ENCODE results near the gene ATXN1. TPM values are rescaled to one million over a fixed set of nuclear protein-coding genes. Genes with fewer than 3 reads are reported as not detected.
"Not testable (repeated sequence)": the region's sequence is repeated elsewhere in the genome, so short reads cannot be mapped to it uniquely, and the experiment has no call there.

The ATXN1 gene
- total RNA-seq, 1 donor from 2014 or later = 3.9 TPM

DNA sequence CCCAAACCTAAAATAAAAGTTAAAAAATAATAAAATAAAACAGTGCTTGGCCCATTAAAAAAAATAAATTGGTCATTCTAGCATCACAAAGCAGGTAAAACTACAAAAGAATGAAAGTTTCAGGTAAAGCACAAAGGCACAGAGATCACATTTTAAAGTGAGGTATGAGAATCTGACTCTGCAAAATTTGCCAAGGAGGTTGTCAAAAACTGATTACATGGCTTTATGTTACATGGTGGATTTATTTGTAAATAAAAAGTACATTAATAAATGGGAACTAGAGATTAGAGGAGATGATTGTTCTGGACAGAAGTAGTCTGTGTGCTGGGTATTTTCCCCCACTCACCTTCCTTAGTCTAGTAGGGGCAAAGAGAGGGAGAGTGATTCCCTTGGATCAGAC is 24.2 kb upstream of the ATXN1 start:
- Mint-ChIP-seq H3K36me3 (ENCODE audit: low read depth) (peaks cover 9% of the 10 kb centered on the region), H3K9me3 (peaks cover 14% of the 10 kb centered on the region), H3K27me3 (ENCODE audit: low read depth) (peaks cover 2% of the 10 kb centered on the region), H3K4me3 (no peak overlapping the region), H3K4me1 (no peaks in the 10 kb centered on the region), H3K27ac (ENCODE audit: unreplicated experiment) (no peak overlapping the region)
- no peak for DNase-seq (ENCODE audit: low read depth, low spot score)
- TF ChIP-seq, protein P1, sequence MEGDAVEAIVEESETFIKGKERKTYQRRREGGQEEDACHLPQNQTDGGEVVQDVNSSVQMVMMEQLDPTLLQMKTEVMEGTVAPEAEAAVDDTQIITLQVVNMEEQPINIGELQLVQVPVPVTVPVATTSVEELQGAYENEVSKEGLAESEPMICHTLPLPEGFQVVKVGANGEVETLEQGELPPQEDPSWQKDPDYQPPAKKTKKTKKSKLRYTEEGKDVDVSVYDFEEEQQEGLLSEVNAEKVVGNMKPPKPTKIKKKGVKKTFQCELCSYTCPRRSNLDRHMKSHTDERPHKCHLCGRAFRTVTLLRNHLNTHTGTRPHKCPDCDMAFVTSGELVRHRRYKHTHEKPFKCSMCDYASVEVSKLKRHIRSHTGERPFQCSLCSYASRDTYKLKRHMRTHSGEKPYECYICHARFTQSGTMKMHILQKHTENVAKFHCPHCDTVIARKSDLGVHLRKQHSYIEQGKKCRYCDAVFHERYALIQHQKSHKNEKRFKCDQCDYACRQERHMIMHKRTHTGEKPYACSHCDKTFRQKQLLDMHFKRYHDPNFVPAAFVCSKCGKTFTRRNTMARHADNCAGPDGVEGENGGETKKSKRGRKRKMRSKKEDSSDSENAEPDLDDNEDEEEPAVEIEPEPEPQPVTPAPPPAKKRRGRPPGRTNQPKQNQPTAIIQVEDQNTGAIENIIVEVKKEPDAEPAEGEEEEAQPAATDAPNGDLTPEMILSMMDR (conservative IDR thresholded peaks at IDR 0.05) = no peak

DNA sequence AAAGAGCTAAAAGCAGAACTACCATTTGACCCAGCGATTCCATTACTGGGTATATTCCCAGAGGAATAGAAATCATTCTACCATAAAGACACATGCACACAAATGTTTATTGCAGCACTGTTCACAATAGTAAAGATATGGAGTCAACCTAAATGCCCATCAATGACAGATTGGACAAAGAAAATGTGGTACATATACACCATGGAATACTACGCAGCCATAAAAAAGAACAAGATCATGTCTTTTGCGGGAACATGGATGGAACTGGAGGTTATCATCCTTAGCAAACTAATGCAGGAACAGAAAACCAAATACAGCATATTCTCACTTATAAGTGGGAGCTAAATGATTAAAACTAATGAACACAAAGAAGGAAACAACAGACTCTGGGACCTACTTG is 23.7 kb upstream of the ATXN1 start:
- DNase-seq (ENCODE audit: low read depth, low spot score); H3K4me3 Mint-ChIP-seq; H3K9me3 Mint-ChIP-seq; H3K36me3 Mint-ChIP-seq (ENCODE audit: low read depth); H3K27ac Mint-ChIP-seq (ENCODE audit: unreplicated experiment); H3K27me3 Mint-ChIP-seq (ENCODE audit: low read depth); H3K4me1 Mint-ChIP-seq: not testable (repeated sequence)

DNA sequence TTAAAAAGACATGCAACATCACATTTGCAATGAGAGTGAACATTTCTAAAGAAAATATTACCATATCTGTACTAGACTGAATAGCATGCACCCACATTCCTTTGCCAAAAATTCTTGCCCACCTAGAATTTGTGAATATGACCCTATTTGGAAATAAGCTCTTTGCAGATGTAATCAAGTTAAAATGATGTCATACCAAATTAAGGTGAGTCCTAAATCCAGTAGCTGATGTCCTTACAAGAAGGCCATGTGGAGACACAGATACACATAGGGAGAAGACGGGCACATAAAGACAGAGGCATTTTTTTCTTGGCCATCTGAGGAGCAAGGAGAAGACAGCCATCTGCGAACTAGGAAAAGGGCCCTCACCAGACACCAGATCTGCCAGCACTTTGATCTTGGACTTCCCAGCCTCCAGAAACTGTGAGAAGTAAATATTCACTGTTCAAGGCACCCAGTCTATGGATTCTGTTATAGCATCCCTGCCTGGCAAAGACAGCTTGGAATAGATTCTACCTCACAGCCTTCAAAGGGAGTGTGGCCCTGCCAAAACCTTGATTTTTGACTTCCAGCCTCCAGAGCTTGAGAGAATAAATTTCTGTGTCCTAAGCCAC is 22.8 kb upstream of the ATXN1 start:
- Mint-ChIP-seq H3K4me3 (no peak overlapping the region), H3K27me3 (ENCODE audit: low read depth) (peaks cover 2% of the 10 kb centered on the region)
- TF ChIP-seq, protein P1 (conservative IDR thresholded peaks at IDR 0.05) = no peak

DNA sequence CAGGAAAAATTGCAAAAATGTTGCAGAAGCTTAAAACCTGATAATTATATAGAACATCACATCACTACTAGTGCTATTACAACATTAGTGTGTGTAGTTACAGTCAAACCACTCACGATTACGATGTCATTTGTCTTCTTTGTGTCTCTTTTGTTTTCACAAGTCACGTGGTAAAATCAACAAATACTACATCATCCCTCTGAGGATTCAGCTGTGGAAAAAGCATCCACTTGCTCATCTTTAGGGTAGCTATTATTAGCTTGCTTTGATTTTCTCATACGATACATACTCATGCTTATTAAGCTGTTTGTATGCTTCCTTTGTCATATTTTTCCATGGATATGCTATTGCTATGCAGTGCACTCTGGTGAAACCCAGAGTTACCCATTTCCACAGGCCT is 22.2 kb upstream of the ATXN1 start:
- Mint-ChIP-seq H3K36me3 (ENCODE audit: low read depth) (peaks cover 4% of the 10 kb centered on the region), H3K27ac (ENCODE audit: unreplicated experiment) (no peak overlapping the region), H3K4me1 (no peaks in the 10 kb centered on the region), H3K27me3 (ENCODE audit: low read depth) (peaks cover 2% of the 10 kb centered on the region), H3K9me3 (peaks cover 4% of the 10 kb centered on the region), H3K4me3 (no peak overlapping the region)
- TF ChIP-seq, protein P1 (conservative IDR thresholded peaks at IDR 0.05) = no peak
- DNase-seq (ENCODE audit: low read depth, low spot score) = no peak

More for the DNA sequence above, 22.8 kb upstream of the ATXN1 start:
- H3K27ac Mint-ChIP-seq (ENCODE audit: unreplicated experiment) = no peak overlapping the region
- DNase-seq (ENCODE audit: low read depth, low spot score) = no peak
- H3K9me3 Mint-ChIP-seq = peaks cover 4% of the 10 kb centered on the region
- H3K4me1 Mint-ChIP-seq = no peaks in the 10 kb centered on the region
- peaks cover 4% of the 10 kb centered on the region for H3K36me3 Mint-ChIP-seq (ENCODE audit: low read depth)

DNA sequence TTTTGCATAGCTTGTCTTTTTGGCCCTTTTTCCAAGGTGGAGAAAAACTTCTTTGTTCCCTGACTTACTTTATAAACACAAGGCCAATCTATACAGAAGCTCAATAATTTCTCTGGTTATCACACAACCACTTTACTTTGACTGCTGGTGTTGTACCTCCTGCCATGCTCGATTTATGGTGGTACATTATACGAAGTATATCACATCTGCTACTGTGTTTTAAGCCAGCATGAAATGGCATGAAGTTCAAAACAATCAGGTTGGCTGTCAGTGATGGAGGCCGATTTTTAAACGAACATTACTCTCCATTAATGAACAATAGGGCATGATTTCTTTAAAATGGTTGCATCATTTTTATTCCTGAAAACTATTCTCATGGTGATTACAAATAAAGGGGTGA is 21.0 kb upstream of the ATXN1 start:
- Mint-ChIP-seq H3K36me3 (ENCODE audit: low read depth) (no peaks in the 10 kb centered on the region), H3K9me3 (peaks cover 2% of the 10 kb centered on the region), H3K4me3 (no peak overlapping the region), H3K27ac (ENCODE audit: unreplicated experiment) (no peak overlapping the region), H3K4me1 (no peaks in the 10 kb centered on the region), H3K27me3 (ENCODE audit: low read depth) (peaks cover 2% of the 10 kb centered on the region)
- no peak for DNase-seq (ENCODE audit: low read depth, low spot score)
- TF ChIP-seq, protein P1 (conservative IDR thresholded peaks at IDR 0.05) = no peak

DNA sequence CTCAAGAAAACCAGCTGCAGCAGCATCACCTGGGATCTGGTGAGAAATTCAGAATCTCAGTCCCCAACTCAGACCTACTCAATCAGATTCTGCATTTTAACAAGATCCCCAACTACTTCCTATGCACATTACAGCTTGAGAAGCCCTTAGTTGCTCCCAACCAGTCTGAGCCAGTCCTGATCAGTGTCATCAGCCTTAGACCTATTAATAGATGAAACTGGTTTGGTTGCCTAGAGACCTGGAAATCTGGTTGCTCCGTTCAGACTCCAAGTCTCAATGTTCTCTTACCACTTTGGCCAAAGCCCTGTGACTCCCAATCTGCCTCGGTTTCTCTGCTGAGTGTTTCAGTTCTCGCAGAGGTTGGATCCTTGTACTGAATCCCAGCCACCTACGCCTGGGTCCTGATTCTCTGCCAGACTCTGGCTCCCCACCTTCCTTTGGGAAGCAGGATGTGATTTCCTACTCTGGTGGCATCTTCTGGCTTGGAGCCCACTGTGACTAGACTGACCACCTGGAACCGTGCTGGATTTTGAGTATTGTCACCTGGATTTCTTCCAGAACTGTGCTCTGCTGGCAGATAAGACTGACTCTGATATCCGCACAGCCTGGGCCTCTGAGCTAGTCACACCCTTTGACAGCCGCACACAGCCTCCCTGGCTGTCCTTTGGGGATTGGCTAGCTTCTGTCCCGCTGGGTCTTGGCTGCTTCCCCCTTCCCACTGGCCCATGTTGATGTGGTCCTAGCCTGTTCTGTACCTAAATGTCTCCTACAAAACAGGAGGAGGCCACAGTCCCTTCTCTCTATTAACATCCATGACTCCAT is 20.3 kb upstream of the ATXN1 start:
- Mint-ChIP-seq H3K4me1 (peaks cover 3% of the 10 kb centered on the region), H3K36me3 (ENCODE audit: low read depth) (no peaks in the 10 kb centered on the region), H3K4me3 (no peak overlapping the region)

More for the DNA sequence above, 20.3 kb upstream of the ATXN1 start:
- Mint-ChIP-seq H3K27ac (ENCODE audit: unreplicated experiment) (no peak overlapping the region), H3K9me3 (peaks cover 2% of the 10 kb centered on the region), H3K27me3 (ENCODE audit: low read depth) (no peaks in the 10 kb centered on the region)
- TF ChIP-seq, protein P1 (conservative IDR thresholded peaks at IDR 0.05) = no peak
- DNase-seq (ENCODE audit: low read depth, low spot score) = no peak
